SK-N-SH treated with all-trans-retinoic acid at 6 μM for 48 hours (cell line): Measurements from ENCODE around the gene ARMC2.

Experiments used
- ARNTL ChIP-seq: fragments of 450-650 bp; formaldehyde crosslinking; IDR thresholded peaks from 2 replicates; pipeline ENCODE4 v1.5.0; 2020; ENCODE audit warnings: low read depth, mild to moderate bottlenecking, moderate library complexity, borderline replicate concordance
- RARB ChIP-seq: fragments of 250-450 bp; sonication (Bioruptor Pico); IDR thresholded peaks from 2 replicates; pipeline ENCODE4 v1.8.0; 2021; ENCODE audit warnings: mild to moderate bottlenecking, moderate library complexity
- TCF4 ChIP-seq: fragments of 250-450 bp; sonication (Bioruptor Pico); IDR thresholded peaks from 2 replicates; pipeline ENCODE4 v1.8.0; 2021; ENCODE audit warnings: mild to moderate bottlenecking, moderate library complexity, borderline replicate concordance
- ZC3H10 ChIP-seq: fragments of 250-450 bp; sonication (Bioruptor Pico); IDR thresholded peaks from 2 replicates; pipeline ENCODE4 v1.5.1; 2021; ENCODE audit warnings: mild to moderate bottlenecking, moderate library complexity
- ZFP3 ChIP-seq: fragments of 250-450 bp; sonication (Bioruptor Pico); IDR thresholded peaks from 2 replicates; pipeline ENCODE4 v1.5.0; 2020; ENCODE audit warnings: mild to moderate bottlenecking, moderate library complexity
- ZFP30 ChIP-seq: fragments of 450-650 bp; formaldehyde crosslinking; IDR thresholded peaks from 2 replicates; pipeline ENCODE4 v1.5.0; 2022; ENCODE audit warnings: mild to moderate bottlenecking, moderate library complexity
- ZNF70 ChIP-seq: fragments of 450-650 bp; formaldehyde crosslinking; IDR thresholded peaks from 2 replicates; pipeline ENCODE4 v1.5.0; 2020; ENCODE audit warnings: mild to moderate bottlenecking, moderate library complexity
- TF ChIP-seq, protein P1 (sequence below): fragments of 250-450 bp; sonication (Bioruptor Pico); IDR thresholded peaks from 2 replicates; pipeline ENCODE4 v1.8.0; 2020; ENCODE audit warnings: mild to moderate bottlenecking, moderate library complexity, borderline replicate concordance
- TF ChIP-seq, protein P2 (sequence below): fragments of 250-450 bp; sonication (Bioruptor Pico); IDR thresholded peaks from 2 replicates; pipeline ENCODE4 v1.5.1; 2021; ENCODE audit warnings: mild to moderate bottlenecking, moderate library complexity
- TF ChIP-seq, protein P3 (sequence below): fragments of 250-450 bp; sonication (Bioruptor Pico); IDR thresholded peaks from 2 replicates; pipeline ENCODE4 v1.8.0; 2021; ENCODE audit warnings: low read depth, mild to moderate bottlenecking, moderate library complexity, borderline replicate concordance

DNA sequence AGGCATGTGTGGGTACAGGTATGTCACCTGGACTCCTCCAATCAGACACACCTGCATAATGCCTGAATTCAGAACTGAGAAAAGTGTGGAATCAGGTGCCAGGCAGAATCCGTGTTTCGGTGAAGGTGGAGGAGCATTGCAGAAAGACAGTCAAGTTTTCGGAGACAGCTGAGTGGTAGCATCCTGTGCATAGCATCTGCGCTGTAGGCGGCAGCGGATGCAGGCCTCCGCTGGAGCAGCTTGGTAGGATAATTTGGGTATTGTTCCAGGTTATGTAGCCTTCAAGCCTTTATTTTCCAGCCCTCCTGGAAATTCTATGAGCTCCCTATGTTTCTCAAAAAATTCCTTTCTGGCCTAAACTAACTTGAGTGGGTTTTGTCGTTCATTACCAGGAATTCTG lies 15.5 kb upstream of the ARMC2 start:
- TF ChIP-seq ARNTL (CRISPR knock-in tag) = no peak
- no peak for TF ChIP-seq ZFP30 (CRISPR knock-in tag)
- TF ChIP-seq ZC3H10 (CRISPR knock-in tag) = no peak
- TF ChIP-seq, protein P1, sequence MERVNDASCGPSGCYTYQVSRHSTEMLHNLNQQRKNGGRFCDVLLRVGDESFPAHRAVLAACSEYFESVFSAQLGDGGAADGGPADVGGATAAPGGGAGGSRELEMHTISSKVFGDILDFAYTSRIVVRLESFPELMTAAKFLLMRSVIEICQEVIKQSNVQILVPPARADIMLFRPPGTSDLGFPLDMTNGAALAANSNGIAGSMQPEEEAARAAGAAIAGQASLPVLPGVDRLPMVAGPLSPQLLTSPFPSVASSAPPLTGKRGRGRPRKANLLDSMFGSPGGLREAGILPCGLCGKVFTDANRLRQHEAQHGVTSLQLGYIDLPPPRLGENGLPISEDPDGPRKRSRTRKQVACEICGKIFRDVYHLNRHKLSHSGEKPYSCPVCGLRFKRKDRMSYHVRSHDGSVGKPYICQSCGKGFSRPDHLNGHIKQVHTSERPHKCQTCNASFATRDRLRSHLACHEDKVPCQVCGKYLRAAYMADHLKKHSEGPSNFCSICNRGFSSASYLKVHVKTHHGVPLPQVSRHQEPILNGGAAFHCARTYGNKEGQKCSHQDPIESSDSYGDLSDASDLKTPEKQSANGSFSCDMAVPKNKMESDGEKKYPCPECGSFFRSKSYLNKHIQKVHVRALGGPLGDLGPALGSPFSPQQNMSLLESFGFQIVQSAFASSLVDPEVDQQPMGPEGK (CRISPR knock-in tag) = no peak
- TF ChIP-seq, protein P2, sequence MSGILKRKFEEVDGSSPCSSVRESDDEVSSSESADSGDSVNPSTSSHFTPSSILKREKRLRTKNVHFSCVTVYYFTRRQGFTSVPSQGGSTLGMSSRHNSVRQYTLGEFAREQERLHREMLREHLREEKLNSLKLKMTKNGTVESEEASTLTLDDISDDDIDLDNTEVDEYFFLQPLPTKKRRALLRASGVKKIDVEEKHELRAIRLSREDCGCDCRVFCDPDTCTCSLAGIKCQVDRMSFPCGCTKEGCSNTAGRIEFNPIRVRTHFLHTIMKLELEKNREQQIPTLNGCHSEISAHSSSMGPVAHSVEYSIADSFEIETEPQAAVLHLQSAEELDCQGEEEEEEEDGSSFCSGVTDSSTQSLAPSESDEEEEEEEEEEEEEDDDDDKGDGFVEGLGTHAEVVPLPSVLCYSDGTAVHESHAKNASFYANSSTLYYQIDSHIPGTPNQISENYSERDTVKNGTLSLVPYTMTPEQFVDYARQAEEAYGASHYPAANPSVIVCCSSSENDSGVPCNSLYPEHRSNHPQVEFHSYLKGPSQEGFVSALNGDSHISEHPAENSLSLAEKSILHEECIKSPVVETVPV (CRISPR knock-in tag) = no peak
- TF ChIP-seq, protein P3, sequence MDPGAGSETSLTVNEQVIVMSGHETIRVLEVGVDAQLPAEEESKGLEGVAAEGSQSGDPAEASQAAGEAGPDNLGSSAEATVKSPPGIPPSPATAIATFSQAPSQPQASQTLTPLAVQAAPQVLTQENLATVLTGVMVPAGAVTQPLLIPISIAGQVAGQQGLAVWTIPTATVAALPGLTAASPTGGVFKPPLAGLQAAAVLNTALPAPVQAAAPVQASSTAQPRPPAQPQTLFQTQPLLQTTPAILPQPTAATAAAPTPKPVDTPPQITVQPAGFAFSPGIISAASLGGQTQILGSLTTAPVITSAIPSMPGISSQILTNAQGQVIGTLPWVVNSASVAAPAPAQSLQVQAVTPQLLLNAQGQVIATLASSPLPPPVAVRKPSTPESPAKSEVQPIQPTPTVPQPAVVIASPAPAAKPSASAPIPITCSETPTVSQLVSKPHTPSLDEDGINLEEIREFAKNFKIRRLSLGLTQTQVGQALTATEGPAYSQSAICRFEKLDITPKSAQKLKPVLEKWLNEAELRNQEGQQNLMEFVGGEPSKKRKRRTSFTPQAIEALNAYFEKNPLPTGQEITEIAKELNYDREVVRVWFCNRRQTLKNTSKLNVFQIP = no peak
- TF ChIP-seq TCF4 (CRISPR knock-in tag) = no peak
- no peak for TF ChIP-seq RARB
- TF ChIP-seq ZNF70 (CRISPR knock-in tag) = no peak
- TF ChIP-seq ZFP3 (CRISPR knock-in tag) = no peak
